Osteoblast (primary cell): ENCODE data around the gene SERF2. TPM values are rescaled to one million over a fixed set of nuclear protein-coding genes. Genes with fewer than 3 reads are reported as not detected.

Experiments used
- DNase-seq: peaks from one replicate; pipeline ENCODE4 v3.0.0; 2011; ENCODE audit warnings: low spot score, mixed read lengths; ENCODE audit not compliant: insufficient read length; ENCODE audit errors: missing footprints
- H2AFZ ChIP-seq: 2 replicates; pipeline ENCODE4 v1.6.0; 2011; ENCODE audit warnings: mild to moderate bottlenecking, low read length
- H3K27ac ChIP-seq: 2 replicates; pipeline ENCODE4 v1.5.1; 2011; ENCODE audit warnings: mild to moderate bottlenecking, low read depth, low read length, moderate library complexity
- H3K27me3 ChIP-seq: 2 replicates; pipeline ENCODE4 v1.6.0; 2012; ENCODE audit warnings: mild to moderate bottlenecking, control low read depth, inconsistent platforms, low read length, moderate library complexity; ENCODE audit not compliant: insufficient read depth
- H3K36me3 ChIP-seq: 2 replicates; pipeline ENCODE4 v1.5.1; 2011; ENCODE audit warnings: mild to moderate bottlenecking, low read length, control low read depth, moderate library complexity; ENCODE audit not compliant: insufficient read depth
- H3K4me1 ChIP-seq: 2 replicates; pipeline ENCODE4 v1.5.1; 2011; ENCODE audit warnings: mild to moderate bottlenecking, low read length, control low read depth, moderate library complexity; ENCODE audit not compliant: insufficient read depth
- H3K4me2 ChIP-seq: 2 replicates; pipeline ENCODE4 v1.6.0; 2011; ENCODE audit warnings: mild to moderate bottlenecking, low read length; ENCODE audit not compliant: insufficient read depth
- H3K4me3 ChIP-seq: fragments of 200-600 bp; sonication (generic); 3 replicates; pipeline ENCODE4 v1.5.1; 2012; ENCODE audit warnings: mild to moderate bottlenecking, low read length, inconsistent platforms; ENCODE audit not compliant: insufficient read depth
- H3K79me2 ChIP-seq: 2 replicates; pipeline ENCODE4 v1.6.0; 2012; ENCODE audit warnings: mild to moderate bottlenecking, low read length, control low read depth, inconsistent platforms; ENCODE audit not compliant: insufficient read depth
- H3K9me3 ChIP-seq: 2 replicates; pipeline ENCODE4 v1.5.1; 2011; ENCODE audit warnings: low read depth, low read length, control low read depth
- H4K20me1 ChIP-seq: 2 replicates; pipeline ENCODE4 v1.6.0; 2012; ENCODE audit warnings: mild to moderate bottlenecking, low read length, control low read depth; ENCODE audit not compliant: insufficient read depth
- CTCF ChIP-seq: IDR thresholded peaks from 2 replicates; pipeline ENCODE4 v1.5.1; 2011; ENCODE audit warnings: mild to moderate bottlenecking, low read depth, low read length, moderate library complexity; ENCODE audit errors: extremely low read depth
- total RNA-seq: library from RNA; depleted of rRNA; stranded (reverse); fragments of >200 nt; gene quantifications from 2 replicates; pipeline ENCODE4 v1.2.3, GENCODE V29; 2012

The SERF2 gene
- total RNA-seq, 1 donor = 432 TPM

- Histone ChIP-seq H2AFZ (no peak overlapping the region), H3K4me1 (peaks cover 52% of the 10 kb centered on the region), H3K9me3 (no peaks in the 10 kb centered on the region), H3K4me2 (peak overlapping the region; percentile 98), H3K36me3 (peaks cover 54% of the 10 kb centered on the region), H3K27ac (peak overlapping the region; percentile 99), H4K20me1 (peaks cover 44% of the 10 kb centered on the region), H3K79me2 (peaks cover 39% of the 10 kb centered on the region), H3K27me3 (no peaks in the 10 kb centered on the region), H3K4me3 (peak overlapping the region; percentile 100)
- no peak for TF ChIP-seq CTCF
- peak; percentile 90 for DNase-seq
These were observed 2.3 kb downstream of the SERF2 start for GRCh38 chr15:43794269-43795037.

GRCh38 chr15:43795197-43795596, 3.1 kb downstream of the SERF2 start:
- DNase-seq = no peak
- Histone ChIP-seq H3K27ac (no peak overlapping the region), H3K36me3 (peaks cover 61% of the 10 kb centered on the region), H3K4me3 (no peak overlapping the region), H4K20me1 (peaks cover 44% of the 10 kb centered on the region), H3K79me2 (peaks cover 44% of the 10 kb centered on the region), H3K9me3 (no peaks in the 10 kb centered on the region), H3K27me3 (no peaks in the 10 kb centered on the region), H2AFZ (no peak overlapping the region), H3K4me1 (peaks cover 53% of the 10 kb centered on the region), H3K4me2 (no peak overlapping the region)
- TF ChIP-seq CTCF = no peak

- Histone ChIP-seq H3K9me3 (no peaks in the 10 kb centered on the region), H3K27me3 (no peaks in the 10 kb centered on the region), H2AFZ (no peak overlapping the region), H3K4me1 (peaks cover 58% of the 10 kb centered on the region), H3K36me3 (peaks cover 61% of the 10 kb centered on the region), H3K4me2 (no peak overlapping the region), H4K20me1 (peaks cover 44% of the 10 kb centered on the region), H3K79me2 (peaks cover 51% of the 10 kb centered on the region), H3K4me3 (no peak overlapping the region), H3K27ac (no peak overlapping the region)
- no peak for TF ChIP-seq CTCF
- DNase-seq = no peak
These were observed 3.9 kb downstream of the SERF2 start for GRCh38 chr15:43795997-43796396.

GRCh38 chr15:43796566-43796965, 4.4 kb downstream of the SERF2 start:
- no peak overlapping the region for H3K4me3 ChIP-seq
- no peak for TF ChIP-seq CTCF
- H3K79me2 ChIP-seq = peaks cover 56% of the 10 kb centered on the region
- no peak overlapping the region for H3K27ac ChIP-seq
- no peaks in the 10 kb centered on the region for H3K27me3 ChIP-seq
- H3K9me3 ChIP-seq = no peaks in the 10 kb centered on the region
- H3K4me2 ChIP-seq = no peak overlapping the region
- peaks cover 64% of the 10 kb centered on the region for H3K36me3 ChIP-seq
- peaks cover 61% of the 10 kb centered on the region for H3K4me1 ChIP-seq
- no peak overlapping the region for H2AFZ ChIP-seq
- no peak for DNase-seq
- peaks cover 49% of the 10 kb centered on the region for H4K20me1 ChIP-seq
